K562 (cell line): ENCODE results near the gene FUCA2. TPM values are rescaled to one million over a fixed set of nuclear protein-coding genes. Genes with fewer than 3 reads are reported as not detected.

Experiments
- ATAC-seq: fragments of 200-7000 bp; cut with Tn5 transposase; 3 replicates; pipeline ENCODE4 v1.9.1; 2020; ENCODE audit warnings: moderate library complexity
- BruUV-seq: library from RNA; stranded (reverse); fragments of 400-500 nt; replicated peaks from 2 replicates; lab custom pipeline; 2021; lab: Mats Ljungman, UMichigan
- CTCF ChIA-PET: fragments of 300-600 bp; formaldehyde crosslinking; extraction: SDS; loops from one replicate; lab custom pipeline; 2021; ENCODE audit warnings: low intra/inter-chr PET ratio; lab: Yijun Ruan, JAX
- POLR2A ChIA-PET: fragments of 300-600, 350-650 bp; sonication (Branson Sonifier 250); formaldehyde crosslinking; extraction: SDS; loops from one replicate; lab custom pipeline; 2021; ENCODE audit warnings: antibody characterized with exemption, inconsistent platforms; lab: Yijun Ruan, JAX
- DNase-seq, 4 experiments: peaks; one replicate each; pipeline versions ENCODE4 v3.0.0 to v3.0.0-alpha.2; 2011 to 2018; ENCODE audit warnings: low spot score in 3 of 4, mixed read lengths in 3 of 4; ENCODE audit errors: extremely low read depth in 1 of 4
- FAIRE-seq: peaks from 2 replicates; lab custom pipeline; 2011; peaks lifted over from hg19 to GRCh38; lab: Jason Lieb, UNC
- H2AFZ ChIP-seq: 2 replicates; pipeline ENCODE4 v1.6.0; 2011; ENCODE audit warnings: low read depth, low read length, control low read depth, inconsistent platforms
- H3K27ac ChIP-seq: fragments of 200-600 bp; 3 replicates; pipeline ENCODE4 v1.8.0; 2011; ENCODE audit warnings: low read depth, mild to moderate bottlenecking, control low read depth, inconsistent platforms, low read length, moderate library complexity, mixed read lengths; ENCODE audit errors: extremely low read depth
- H3K27me3 ChIP-seq, 2 experiments: fragments of 300-600 bp in 1 of 2; 2 replicates in 1 of 2; 3 replicates in 1 of 2; pipeline versions ENCODE4 v1.6.0 to v1.8.0; 2011; ENCODE audit warnings: inconsistent platforms in 2 of 2, low read length in 2 of 2, mild to moderate bottlenecking in 1 of 2, mixed read lengths in 1 of 2, moderate library complexity in 1 of 2; ENCODE audit not compliant: control insufficient read depth in 2 of 2, insufficient read depth in 2 of 2
- H3K36me3 ChIP-seq: fragments of 300-600 bp; 3 replicates; pipeline ENCODE4 v1.8.0; 2011; ENCODE audit warnings: mild to moderate bottlenecking, low read length, inconsistent platforms; ENCODE audit not compliant: control insufficient read depth, insufficient read depth
- H3K4me1 ChIP-seq, 2 experiments: fragments of 200-600 bp in 1 of 2; replicated peaks in 1 of 2; 2 replicates in 1 of 2; 3 replicates in 1 of 2; pipeline versions ENCODE4 v1.5.1 to v1.8.0; 2011; ENCODE audit warnings: inconsistent platforms in 2 of 2, low read length in 2 of 2, mild to moderate bottlenecking in 1 of 2, mixed read lengths in 1 of 2, moderate library complexity in 1 of 2; ENCODE audit not compliant: control insufficient read depth in 2 of 2, insufficient read depth in 2 of 2
- H3K4me2 ChIP-seq: 2 replicates; pipeline ENCODE4 v1.6.1; 2011; ENCODE audit warnings: low read length, control low read depth, inconsistent platforms, mixed read lengths; ENCODE audit not compliant: insufficient read depth
- H3K4me3 ChIP-seq: fragments of 200-600 bp; sonication (generic), shearing (Covaris generic); 2 replicates; pipeline ENCODE4 v1.5.1; 2016; ENCODE audit warnings: control low read depth, inconsistent platforms
- H3K79me2 ChIP-seq: fragments of 200-600 bp; 3 replicates; pipeline ENCODE4 v1.8.0; 2011; ENCODE audit warnings: low read length, inconsistent platforms; ENCODE audit not compliant: control insufficient read depth, insufficient read depth
- H3K9ac ChIP-seq, 2 experiments: 2 replicates each; pipeline versions ENCODE4 v1.6.0 to v1.6.1; 2011; ENCODE audit warnings: low read depth in 2 of 2, low read length in 2 of 2, control low read depth in 1 of 2, inconsistent platforms in 1 of 2, mild to moderate bottlenecking in 1 of 2, mixed read lengths in 1 of 2; ENCODE audit not compliant: insufficient read depth in 1 of 2
- H3K9me1 ChIP-seq: one replicate; pipeline ENCODE4 v1.6.0; 2011; ENCODE audit warnings: inconsistent platforms, mild to moderate bottlenecking, low read length, moderate library complexity; ENCODE audit not compliant: control insufficient read depth, insufficient read depth
- H3K9me3 ChIP-seq: replicated peaks from 2 replicates; pipeline ENCODE4 v1.5.1; 2011; ENCODE audit warnings: low read depth, low read length, inconsistent platforms; ENCODE audit not compliant: control insufficient read depth, insufficient read depth
- H4K20me1 ChIP-seq: replicated peaks from 2 replicates; pipeline ENCODE4 v1.6.1; 2011; ENCODE audit warnings: low read length, inconsistent platforms, mixed read lengths; ENCODE audit not compliant: control insufficient read depth, insufficient read depth
- ARID3A ChIP-seq: IDR thresholded peaks from 2 replicates; pipeline ENCODE4 v1.6.1; 2012; ENCODE audit warnings: low read depth, low read length, improper control_type of control experiment, borderline replicate concordance
- CHD1 ChIP-seq: fragments of 200-600 bp; sonication (generic); IDR thresholded peaks from one replicate; pipeline ENCODE4 v1.6.1; 2012; ENCODE audit warnings: mild to moderate bottlenecking, moderate library complexity, low read length, inconsistent platforms
- CREM ChIP-seq: IDR thresholded peaks from 2 replicates; pipeline ENCODE4 v1.6.1; 2014; ENCODE audit warnings: antibody characterized with exemption, low read depth
- DIDO1 ChIP-seq: fragments of 450-650 bp; IDR thresholded peaks from 2 replicates; pipeline ENCODE4 v1.6.1; 2016; ENCODE audit warnings: low read depth, missing biosample characterization, missing genetic modification characterization
- HDAC8 ChIP-seq: fragments of 450-650 bp; IDR thresholded peaks from 2 replicates; pipeline ENCODE4 v1.6.1; 2016; ENCODE audit warnings: mild to moderate bottlenecking, missing genetic modification characterization, moderate library complexity, missing compliant biosample characterization
- HOMEZ ChIP-seq: fragments of 250-450 bp; sonication (Bioruptor Pico); IDR thresholded peaks from 2 replicates; pipeline ENCODE4 v1.4.0; 2020; ENCODE audit warnings: mild to moderate bottlenecking, moderate library complexity
- KHSRP ChIP-seq: fragments of 450-650 bp; IDR thresholded peaks from 2 replicates; pipeline ENCODE4 v1.6.1; 2017
- KLF1 ChIP-seq: fragments of 450-650 bp; IDR thresholded peaks from 2 replicates; pipeline ENCODE4 v1.6.1; 2016; ENCODE audit warnings: missing genetic modification characterization, missing compliant biosample characterization
- MECOM ChIP-seq: fragments of 250-450 bp; sonication (Bioruptor Pico); IDR thresholded peaks from 2 replicates; pipeline ENCODE4 v1.8.0; 2022; ENCODE audit warnings: inconsistent platforms
- NCOR1 ChIP-seq: fragments of 450-650 bp; IDR thresholded peaks from 2 replicates; pipeline ENCODE4 v1.6.1; 2016; ENCODE audit warnings: mild to moderate bottlenecking, moderate library complexity
- RBM15 ChIP-seq: fragments of 200-400 bp; formaldehyde crosslinking; IDR thresholded peaks from 2 replicates; pipeline ENCODE4 v1.6.1; 2018; ENCODE audit warnings: mild to moderate bottlenecking, low read length, moderate library complexity; ENCODE audit not compliant: insufficient read depth
- SRF ChIP-seq, 2 experiments: fragments of 250-450, 450-650 bp in 1 of 2; sonication (Bioruptor Pico) in 1 of 2; sonication (generic) in 1 of 2; formaldehyde crosslinking; IDR thresholded peaks; 2 replicates each; pipeline versions ENCODE4 v1.5.0 to v1.5.1; 2020 to 2022; ENCODE audit warnings: mild to moderate bottlenecking in 1 of 2, missing genetic modification reagents in 1 of 2
- SRSF7 ChIP-seq: fragments of 200-400 bp; formaldehyde crosslinking; optimal IDR thresholded peaks from 2 replicates; pipeline ENCODE3; 2017; ENCODE audit warnings: mild to moderate bottlenecking, low read depth, low read length
- ZNF224 ChIP-seq: sonication (generic); formaldehyde crosslinking; IDR thresholded peaks from 2 replicates; pipeline ENCODE4 v1.8.0; 2022; ENCODE audit warnings: mild to moderate bottlenecking, missing genetic modification reagents
- ZNF253 ChIP-seq: fragments of 250-450 bp; sonication (Bioruptor Pico); conservative IDR thresholded peaks from 2 replicates; pipeline ENCODE4 v1.6.1; 2021; ENCODE audit warnings: mild to moderate bottlenecking
- ZNF280A ChIP-seq: fragments of 450-650 bp; IDR thresholded peaks from 2 replicates; pipeline ENCODE4 v1.6.1; 2018; ENCODE audit warnings: mild to moderate bottlenecking, low read depth; ENCODE audit not compliant: partially characterized antibody
- ZNF583 ChIP-seq: fragments of 250-450 bp; sonication (Bioruptor Pico); IDR thresholded peaks from 2 replicates; pipeline ENCODE4 v1.4.0; 2020
- ZNF696 ChIP-seq: fragments of 250-450 bp; sonication (Bioruptor Pico); conservative IDR thresholded peaks from 2 replicates; pipeline ENCODE4 v1.4.0; 2020; ENCODE audit warnings: mild to moderate bottlenecking, moderate library complexity
- ZNF780A ChIP-seq: fragments of 250-450 bp; sonication (Bioruptor Pico); IDR thresholded peaks from 2 replicates; pipeline ENCODE4 v1.5.0; 2021; ENCODE audit warnings: mild to moderate bottlenecking
- WGBS: fragments of 100-300 bp; shearing (Covaris generic); methylation state at CpG from one replicate; pipeline ENCODE4 v1.1.6; 2016; ENCODE audit warnings: low coverage, mixed read lengths; ENCODE audit not compliant: insufficient coverage; ENCODE audit errors: missing lambda C conversion rate; 5-methylcytosine and 5-hydroxymethylcytosine counted together
- in situ Hi-C: fragments of 300-500 bp; cut with MboI; formaldehyde crosslinking; loops from 4 replicates; pipeline ENCODE4 v1.15.0; 2018; ENCODE audit warnings: inconsistent platforms, mixed read lengths
- intact Hi-C: fragments of 100-400 bp; cut with micrococcal nuclease; formaldehyde crosslinking; loops from 2 replicates; pipeline ENCODE4 v1.14.2; 2022
- polyA plus RNA-seq, 8 experiments: library from polyadenylated mRNA; depleted of rRNA in 4 of 8; stranded (reverse) in 5 of 8; unstranded in 3 of 8; fragments of >200 nt; fragmentation: Nextera tagmentation in 2 of 8; fragmentation: Illumina TruSeq in 1 of 8; extraction: Ambion mirVana in 2 of 8; extraction: Trizol in 1 of 8; gene quantifications; 2 replicates each; pipeline versions ENCODE4 v1.2.1 to v1.2.3, GENCODE V29; 2011 to 2014; ENCODE audit warnings: inconsistent platforms in 1 of 8, missing spikeins in 1 of 8
- total RNA-seq, 7 experiments: library from RNA; depleted of rRNA in 6 of 7; stranded (reverse); fragments of >200 nt in 6 of 7; fragmentation: Illumina TruSeq in 2 of 7; extraction: Trizol in 2 of 7; gene quantifications; 2 replicates each; pipeline versions ENCODE4 v1.2.1 to v1.2.3, GENCODE V29; 2011 to 2021; ENCODE audit warnings: low replicate concordance in 1 of 7

The FUCA2 gene
- total and polyA plus RNA-seq, 9 of the 15 experiments (the other 6 are each of a cell fraction or from before 2014, with no cell fraction given), result 20.6 to 112 (median 79.3) TPM

- FAIRE-seq (no peak), ATAC-seq (no peak), DNase-seq (no peak)
- Histone ChIP-seq H3K36me3 (no peaks in the 10 kb centered on the region), H4K20me1 (no peaks in the 10 kb centered on the region), H3K27ac (no peak overlapping the region), H3K4me3 (no peak overlapping the region), H3K9ac (no peak overlapping the region), H3K4me1 (peaks cover 0 to 20% of the 10 kb centered on the region in 2 experiments; a peak in 4 of 5 replicates), H3K27me3 (no peaks in the 10 kb centered on the region), H3K9me1 (no peaks in the 10 kb centered on the region), H2AFZ (no peak overlapping the region), H3K9me3 (no peaks in the 10 kb centered on the region), H3K79me2 (no peaks in the 10 kb centered on the region), H3K4me2 (no peak overlapping the region)
- POLR2A ChIA-PET, result interaction anchor here (0.5 kb wide), 1 partner anchor 40 kb away, joined by 3 read pairs; no protein-coding TSS in a partner anchor
- in situ Hi-C loops (loop anchor here (25.0 kb wide), 1 partner anchor 1662 kb away; no protein-coding TSS in a partner anchor), intact Hi-C loops (no loop called here)
- 17% methylated on average over 4 of the region's 4 CpGs for WGBS
- TF ChIP-seq DIDO1 (tag), result no peak
- TF ChIP-seq MECOM, result no peak
- TF ChIP-seq ZNF780A (CRISPR knock-in tag), result no peak
- no peak for TF ChIP-seq RBM15
- TF ChIP-seq ZNF583 (CRISPR knock-in tag), result no peak
- TF ChIP-seq KLF1, result no peak
- TF ChIP-seq ZNF253 (CRISPR knock-in tag), result no peak
- TF ChIP-seq ZNF280A, result no peak
- no peak for TF ChIP-seq ZNF224 (CRISPR knock-in tag)
- TF ChIP-seq ZNF696 (CRISPR knock-in tag), result no peak
- TF ChIP-seq KHSRP, result no peak
- TF ChIP-seq SRSF7, result no peak
- no peak for TF ChIP-seq ARID3A
- TF ChIP-seq HDAC8, result no peak
- TF ChIP-seq CREM, result no peak
- no peak for TF ChIP-seq SRF (CRISPR knock-in tag; IDR thresholded peaks at IDR 0.05)
- no peak for TF ChIP-seq HOMEZ (CRISPR knock-in tag)
- TF ChIP-seq NCOR1, result no peak
- TF ChIP-seq CHD1, result no peak
- no TSS peak for BruUV-seq
- CTCF ChIA-PET, result no interaction called here
Measured at GRCh38 chr6:143549949-143550268, 38.4 kb upstream of the FUCA2 start.
